ENCODE results near the gene DMGDH.

The DMGDH gene

GRCh38 chr5:79069488-79070349 is at the start of gene DMGDH, which contains the start of gene BHMT2:
Gene DMGDH (minus strand): TSS chr5:79069674. CDS start chr5:79069620, 54 bp downstream.
Gene BHMT2 (plus strand): TSS chr5:79069767. CDS start chr5:79069783, 16 bp downstream.
- DNase-seq, result no peak

GRCh38 chr5:79112703-79113058 is 43.2 kb upstream of the DMGDH start:
- no peak for DNase-seq

GRCh38 chr5:79111960-79112702 is 42.7 kb upstream of the DMGDH start:
- no peak for DNase-seq

GRCh38 chr5:79111387-79111959 is 42.0 kb upstream of the DMGDH start, which contains the start of gene BHMT:
Gene BHMT (plus strand): TSS chr5:79111809. CDS start chr5:79111886, 77 bp downstream.
- DNase-seq, result no peak

- DNase-seq, result no peak
These were observed 40.3 kb upstream of the DMGDH start for GRCh38 chr5:79109527-79110492.

DNA sequence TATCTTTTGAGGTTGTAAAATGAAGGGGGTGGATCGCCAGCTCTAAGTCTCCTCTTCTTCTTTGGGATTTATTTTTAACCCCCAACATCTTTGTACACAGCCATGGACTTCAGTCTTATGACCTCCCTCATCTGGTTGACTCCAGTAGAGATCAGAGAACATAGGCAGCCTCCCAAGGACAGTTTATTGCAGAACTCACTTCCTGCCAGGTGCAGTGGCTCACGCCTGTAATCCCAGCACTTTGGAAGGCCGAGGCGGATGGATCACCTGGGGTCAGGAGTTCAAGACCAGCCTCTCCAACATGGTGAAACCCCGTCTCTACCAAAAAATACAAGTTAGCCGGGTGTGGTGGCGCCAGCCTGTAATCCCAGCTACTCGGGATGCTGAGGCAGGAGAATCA is 39.3 kb upstream of the DMGDH start:
- DNase-seq, result no peak

- no peak for DNase-seq
These were observed 38.6 kb upstream of the DMGDH start for GRCh38 chr5:79108086-79108485.

DNA sequence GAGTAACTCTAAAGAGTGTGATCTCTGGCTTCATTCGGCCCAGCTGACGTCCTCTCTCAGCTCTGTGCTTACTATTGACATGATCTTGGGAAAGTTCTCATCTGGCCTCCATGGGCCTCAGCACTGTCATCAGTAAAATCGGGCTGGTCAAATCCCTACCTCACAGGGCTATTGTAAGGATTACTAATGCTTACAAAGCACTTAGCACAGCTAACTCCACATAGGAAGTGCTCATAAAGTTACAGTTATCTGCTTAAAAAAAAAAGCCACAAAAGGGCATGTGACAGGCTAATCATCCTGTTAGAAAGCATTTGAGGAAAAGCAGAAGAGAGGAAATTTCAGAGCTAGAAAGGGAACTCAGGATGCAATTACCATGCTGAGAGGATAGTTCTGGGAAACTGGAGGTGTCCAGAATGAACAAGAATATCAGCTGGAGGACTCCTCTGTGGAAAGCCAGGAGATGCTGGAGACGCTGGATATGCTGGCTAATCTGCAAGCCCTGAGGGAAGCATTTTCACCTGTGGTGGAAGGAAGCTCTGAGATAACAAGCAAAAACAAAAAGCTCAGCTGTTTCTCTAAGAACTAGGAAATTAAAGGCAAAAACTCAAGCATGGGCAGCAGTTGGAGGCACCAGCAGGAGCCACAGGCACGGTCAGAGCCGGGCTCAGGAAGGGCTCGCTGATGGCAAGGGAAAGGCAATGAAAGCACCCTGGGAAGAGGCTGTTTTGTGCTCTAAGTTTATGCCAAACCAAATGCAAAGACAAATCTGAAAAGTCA is 37.7 kb upstream of the DMGDH start:
- DNase-seq, result no peak

DNA sequence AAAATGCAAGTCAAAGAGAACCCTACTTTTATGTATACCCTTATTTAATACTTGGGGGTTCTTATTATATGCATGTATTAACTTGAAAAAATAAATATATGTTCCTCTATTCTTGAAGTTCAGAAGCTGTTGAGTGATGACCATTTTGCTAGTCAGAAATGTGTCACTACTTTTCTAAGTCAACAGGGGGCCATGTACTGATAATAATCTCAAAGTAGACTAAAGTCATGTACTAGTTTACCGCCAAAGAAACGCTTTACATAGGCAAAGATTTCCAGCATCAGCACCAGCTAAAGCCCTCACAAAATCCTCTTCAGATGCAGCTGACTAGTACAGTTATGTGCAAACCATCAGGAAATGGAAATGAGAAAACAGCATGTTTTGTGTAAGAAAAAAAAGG is 36.4 kb upstream of the DMGDH start:
- no peak for DNase-seq

- DNase-seq, result no peak
These were observed 24.3 kb upstream of the DMGDH start for GRCh38 chr5:79093762-79094161.

DNA sequence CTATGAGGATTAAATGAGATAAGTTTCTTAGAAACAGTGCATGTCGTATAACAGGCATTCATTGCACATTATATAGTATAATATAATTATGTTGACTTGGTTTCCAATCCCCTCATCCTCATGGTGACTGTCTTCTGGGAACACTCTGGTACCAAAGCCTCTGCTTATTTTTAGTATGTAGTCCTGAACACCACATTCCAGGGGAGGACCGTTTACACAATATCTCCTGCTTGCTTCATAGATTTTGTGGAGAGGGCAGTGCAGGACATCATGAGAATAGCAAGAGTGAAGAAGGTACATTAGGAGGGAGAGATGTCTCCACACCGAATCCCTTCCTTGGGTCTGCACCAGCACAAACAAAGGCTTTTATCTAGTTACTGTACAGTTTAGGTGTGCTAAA is 21.6 kb upstream of the DMGDH start:
- DNase-seq, result no peak

GRCh38 chr5:79088507-79088906 is 19.0 kb upstream of the DMGDH start:
- DNase-seq, result no peak

- no peak for DNase-seq
These were observed 16.6 kb upstream of the DMGDH start for GRCh38 chr5:79086116-79086515.

DNA sequence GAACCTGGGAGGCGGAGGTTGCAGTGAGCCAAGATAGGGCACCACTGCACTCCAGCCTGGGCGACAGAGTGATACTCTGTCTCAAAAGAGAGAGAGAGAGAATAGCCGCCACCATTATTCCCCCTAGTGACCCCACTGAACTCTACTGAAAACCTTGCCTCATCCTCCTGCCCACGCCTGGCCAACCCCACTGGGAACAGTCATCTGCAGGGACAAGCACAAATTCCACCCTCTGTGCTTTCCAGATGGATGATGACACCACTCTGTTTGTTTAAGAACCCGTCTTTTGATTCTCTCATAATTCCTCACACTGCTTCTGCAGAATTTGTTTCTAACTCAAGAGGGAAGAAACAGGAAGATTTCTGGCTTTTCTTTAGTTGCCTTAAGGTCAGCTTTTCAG is 12.3 kb upstream of the DMGDH start:
- no peak for DNase-seq

DNA sequence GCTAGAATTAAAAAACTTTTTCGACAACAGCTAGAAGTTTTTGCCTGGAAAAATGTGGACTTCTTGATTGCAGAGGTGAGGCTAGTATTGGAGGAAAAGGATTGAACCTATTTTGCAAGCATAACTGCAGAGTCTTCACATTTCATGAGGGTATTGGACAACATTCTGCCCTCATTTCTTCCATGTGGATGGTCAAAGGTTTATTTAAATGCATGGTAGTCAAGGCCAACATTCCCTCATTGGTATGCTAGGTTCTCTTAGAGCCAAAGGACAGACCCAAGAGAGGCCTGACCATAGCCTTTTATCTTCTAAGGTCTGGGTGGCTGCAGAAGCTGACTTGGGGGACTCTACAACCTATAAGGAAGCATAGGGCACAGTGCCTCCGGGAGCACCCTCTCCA is 11.3 kb upstream of the DMGDH start:
- DNase-seq, result no peak

- no peak for DNase-seq
These were observed 8.3 kb upstream of the DMGDH start for GRCh38 chr5:79077680-79078365.

DNA sequence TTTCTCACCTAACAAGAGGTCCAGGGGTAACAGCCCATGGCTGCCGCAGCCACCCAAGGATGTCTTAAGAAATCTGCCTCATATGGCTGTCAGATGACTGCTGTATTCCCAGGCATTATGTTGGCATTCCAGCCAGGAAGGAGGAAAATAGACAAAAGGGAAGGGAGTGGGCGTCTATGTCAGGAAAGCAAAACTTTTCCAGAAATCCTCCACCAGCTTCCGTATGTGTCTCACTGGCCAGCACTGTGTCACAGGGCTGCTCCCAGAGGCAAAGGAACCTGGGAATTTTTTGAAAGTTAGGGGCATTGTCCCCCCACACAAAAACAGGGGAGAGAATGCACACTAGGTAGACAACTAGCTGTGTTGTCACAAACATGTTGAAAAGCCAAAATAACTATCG is 7.3 kb upstream of the DMGDH start:
- DNase-seq, result no peak

GRCh38 chr5:79075646-79076426 is 6.4 kb upstream of the DMGDH start:
- DNase-seq, result no peak

DNA sequence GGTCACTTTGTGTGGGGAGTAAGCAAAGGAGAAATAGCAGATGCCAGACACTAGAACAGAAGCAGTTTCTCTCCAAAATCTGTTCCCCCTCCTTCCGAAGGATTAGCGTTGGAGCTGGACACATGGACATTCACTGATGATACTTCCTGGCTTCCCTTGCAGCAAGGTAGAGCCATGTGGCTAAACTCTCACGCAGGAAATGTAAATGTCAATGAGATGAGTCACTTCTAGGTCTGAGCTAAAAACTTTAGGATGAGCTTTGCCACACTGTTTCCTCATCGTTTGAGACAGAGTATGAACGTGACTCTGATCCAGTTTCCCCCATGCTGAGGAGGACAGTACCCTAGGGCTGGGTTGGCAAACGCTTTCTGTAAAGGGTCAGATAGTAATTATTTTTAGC is 5.2 kb upstream of the DMGDH start:
- DNase-seq, result no peak

- DNase-seq, result no peak
These were observed 835 bp upstream of the DMGDH start for GRCh38 chr5:79070350-79070667.
